PC-3 (cell line): ENCODE measurements around the gene FAR2. TPM values are rescaled to one million over a fixed set of nuclear protein-coding genes. Genes with fewer than 3 reads are reported as not detected.

Experiments
- ATAC-seq: fragments of 200-7000 bp; cut with Tn5 transposase; 2 replicates; pipeline ENCODE4 v1.9.1; 2020; ENCODE audit warnings: mild to moderate bottlenecking, moderate library complexity
- BruUV-seq: library from RNA; stranded (reverse); fragments of 400-500 nt; replicated peaks from 2 replicates; lab custom pipeline; 2021; lab: Mats Ljungman, UMichigan
- CTCF ChIA-PET: fragments of 300-600 bp; sonication (Branson Sonifier 250); formaldehyde crosslinking; loops from one replicate; lab custom pipeline; 2022; ENCODE audit warnings: antibody characterized with exemption; lab: Charles Lee
- POLR2A ChIA-PET: fragments of 300-600 bp; sonication (Branson Sonifier 250); formaldehyde crosslinking; loops from one replicate; lab custom pipeline; 2022; ENCODE audit warnings: antibody characterized with exemption; ENCODE audit not compliant: unreplicated experiment; lab: Charles Lee
- DNase-seq: peaks from one replicate; pipeline ENCODE4 v3.0.0-alpha.2; 2015
- H2AFZ ChIP-seq: fragments of 300-600 bp; sonication (generic); 2 replicates; pipeline ENCODE4 v1.6.0; 2016; ENCODE audit warnings: antibody characterized with exemption, low read length
- H3F3A ChIP-seq: fragments of 300-600 bp; sonication (generic); one replicate; pipeline ENCODE4 v1.6.0; 2017; ENCODE audit warnings: antibody characterized with exemption, low read length, control low read depth, mild to moderate bottlenecking; ENCODE audit not compliant: unreplicated experiment
- H3K27ac ChIP-seq: fragments of 300-600 bp; sonication (generic); 2 replicates; pipeline ENCODE4 v1.5.1; 2016; ENCODE audit warnings: mild to moderate bottlenecking, low read length
- H3K27me3 ChIP-seq: fragments of 300-600 bp; sonication (generic); 2 replicates; pipeline ENCODE4 v1.6.1; 2016; ENCODE audit warnings: low read length, mixed read lengths
- H3K36me3 ChIP-seq: fragments of 300-600 bp; sonication (generic); 2 replicates; pipeline ENCODE4 v1.6.1; 2016; ENCODE audit warnings: low read depth, mixed run types, low read length, mixed read lengths
- H3K4me1 ChIP-seq: fragments of 300-600 bp; sonication (generic); 2 replicates; pipeline ENCODE4 v1.5.1; 2016; ENCODE audit warnings: low read length; ENCODE audit not compliant: insufficient read depth
- H3K4me2 ChIP-seq: fragments of 300-600 bp; sonication (generic); 2 replicates; pipeline ENCODE4 v1.6.0; 2016; ENCODE audit warnings: low read length
- H3K4me3 ChIP-seq: fragments of 300-600 bp; sonication (generic); 2 replicates; pipeline ENCODE4 v1.5.1; 2016; ENCODE audit warnings: mild to moderate bottlenecking, low read length, mixed read lengths
- H3K79me2 ChIP-seq: fragments of 300-600 bp; sonication (generic); 2 replicates; pipeline ENCODE4 v1.6.1; 2017; ENCODE audit warnings: low read length, mixed read lengths
- H3K9ac ChIP-seq: fragments of 300-600 bp; sonication (generic); 2 replicates; pipeline ENCODE4 v1.6.0; 2016; ENCODE audit warnings: mild to moderate bottlenecking, low read length
- H3K9me2 ChIP-seq: fragments of 300-600 bp; sonication (generic); replicated peaks from 2 replicates; pipeline ENCODE4 v1.6.1; 2016; ENCODE audit warnings: mixed run types, low read length, mixed read lengths
- H3K9me3 ChIP-seq: fragments of 300-600 bp; sonication (generic); 2 replicates; pipeline ENCODE4 v1.6.1; 2016; ENCODE audit warnings: low read length, mixed read lengths
- H4K20me1 ChIP-seq: fragments of 300-600 bp; sonication (generic); 2 replicates; pipeline ENCODE4 v1.6.1; 2016; ENCODE audit warnings: low read length, mixed read lengths
- EZH2 ChIP-seq: fragments of 300-600 bp; sonication (generic); IDR thresholded peaks from one replicate; pipeline ENCODE4 v1.6.1; 2017; ENCODE audit warnings: antibody characterized with exemption, mild to moderate bottlenecking, low read length; ENCODE audit not compliant: unreplicated experiment
- EZH2phosphoT487 ChIP-seq: fragments of 300-600 bp; sonication (generic); IDR thresholded peaks from 2 replicates; pipeline ENCODE4 v1.6.1; 2018; ENCODE audit warnings: mild to moderate bottlenecking, antibody characterized with exemption, low read length, borderline replicate concordance
- intact Hi-C: fragments of 100-400 bp; cut with micrococcal nuclease; formaldehyde crosslinking; loops from 2 replicates; pipeline ENCODE4 v1.9.0; 2023
- total RNA-seq: library from RNA; depleted of rRNA; stranded (reverse); fragments of >200 nt; gene quantifications from 2 replicates; pipeline ENCODE4 v1.2.3, GENCODE V29; 2014
- TF ChIP-seq, protein P1 (sequence below): fragments of 300-600 bp; sonication (generic); conservative IDR thresholded peaks from 2 replicates; pipeline ENCODE4 v1.5.1; 2017; ENCODE audit warnings: antibody characterized with exemption, low read depth, mild to moderate bottlenecking, low read length

FAR2 gene
- total RNA-seq, 1 experiment from 2014 or later = 10.2 TPM

DNA sequence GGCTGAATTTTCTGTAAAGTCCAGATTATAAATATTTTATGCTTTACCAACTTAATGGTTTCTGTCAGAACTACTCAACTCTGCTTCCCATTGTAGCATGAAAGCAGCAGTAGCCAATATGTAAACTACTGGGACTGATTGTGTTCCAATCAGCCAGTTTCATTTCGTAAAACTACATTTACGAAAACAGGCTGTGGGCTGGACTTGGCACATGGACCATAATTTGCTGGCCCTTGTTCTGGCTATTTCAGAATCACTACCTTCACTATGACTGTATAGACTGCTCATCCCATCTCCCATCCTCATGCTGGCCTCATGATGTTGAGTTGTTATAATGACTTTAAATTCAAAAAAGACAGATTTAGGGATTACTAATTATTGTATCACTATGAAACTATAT is 38.7 kb downstream of the FAR2 start:
- no peaks in the 10 kb centered on the region for H3K9me2 ChIP-seq
- H3K4me2 ChIP-seq = no peak overlapping the region
- no peaks in the 10 kb centered on the region for H3K4me1 ChIP-seq
- POLR2A ChIA-PET = no interaction called here
- no peaks in the 10 kb centered on the region for H3K79me2 ChIP-seq
- no peak for DNase-seq
- H4K20me1 ChIP-seq = no peaks in the 10 kb centered on the region
- no peak overlapping the region for H3K27ac ChIP-seq
- CTCF ChIA-PET = no interaction called here
- H3K9me3 ChIP-seq = no peaks in the 10 kb centered on the region
- intact Hi-C loops = no loop called here
- no peak overlapping the region for H3K4me3 ChIP-seq
- no peak overlapping the region for H3K9ac ChIP-seq
- no peak overlapping the region for H2AFZ ChIP-seq
- no peaks in the 10 kb centered on the region for H3K36me3 ChIP-seq
- no peak for TF ChIP-seq EZH2
- TF ChIP-seq EZH2phosphoT487 = no peak
- TF ChIP-seq, protein P1, sequence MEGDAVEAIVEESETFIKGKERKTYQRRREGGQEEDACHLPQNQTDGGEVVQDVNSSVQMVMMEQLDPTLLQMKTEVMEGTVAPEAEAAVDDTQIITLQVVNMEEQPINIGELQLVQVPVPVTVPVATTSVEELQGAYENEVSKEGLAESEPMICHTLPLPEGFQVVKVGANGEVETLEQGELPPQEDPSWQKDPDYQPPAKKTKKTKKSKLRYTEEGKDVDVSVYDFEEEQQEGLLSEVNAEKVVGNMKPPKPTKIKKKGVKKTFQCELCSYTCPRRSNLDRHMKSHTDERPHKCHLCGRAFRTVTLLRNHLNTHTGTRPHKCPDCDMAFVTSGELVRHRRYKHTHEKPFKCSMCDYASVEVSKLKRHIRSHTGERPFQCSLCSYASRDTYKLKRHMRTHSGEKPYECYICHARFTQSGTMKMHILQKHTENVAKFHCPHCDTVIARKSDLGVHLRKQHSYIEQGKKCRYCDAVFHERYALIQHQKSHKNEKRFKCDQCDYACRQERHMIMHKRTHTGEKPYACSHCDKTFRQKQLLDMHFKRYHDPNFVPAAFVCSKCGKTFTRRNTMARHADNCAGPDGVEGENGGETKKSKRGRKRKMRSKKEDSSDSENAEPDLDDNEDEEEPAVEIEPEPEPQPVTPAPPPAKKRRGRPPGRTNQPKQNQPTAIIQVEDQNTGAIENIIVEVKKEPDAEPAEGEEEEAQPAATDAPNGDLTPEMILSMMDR = no peak
- no peaks in the 10 kb centered on the region for H3K27me3 ChIP-seq
- H3F3A ChIP-seq = no peaks in the 10 kb centered on the region
- BruUV-seq = no TSS peak
- ATAC-seq = no peak

DNA sequence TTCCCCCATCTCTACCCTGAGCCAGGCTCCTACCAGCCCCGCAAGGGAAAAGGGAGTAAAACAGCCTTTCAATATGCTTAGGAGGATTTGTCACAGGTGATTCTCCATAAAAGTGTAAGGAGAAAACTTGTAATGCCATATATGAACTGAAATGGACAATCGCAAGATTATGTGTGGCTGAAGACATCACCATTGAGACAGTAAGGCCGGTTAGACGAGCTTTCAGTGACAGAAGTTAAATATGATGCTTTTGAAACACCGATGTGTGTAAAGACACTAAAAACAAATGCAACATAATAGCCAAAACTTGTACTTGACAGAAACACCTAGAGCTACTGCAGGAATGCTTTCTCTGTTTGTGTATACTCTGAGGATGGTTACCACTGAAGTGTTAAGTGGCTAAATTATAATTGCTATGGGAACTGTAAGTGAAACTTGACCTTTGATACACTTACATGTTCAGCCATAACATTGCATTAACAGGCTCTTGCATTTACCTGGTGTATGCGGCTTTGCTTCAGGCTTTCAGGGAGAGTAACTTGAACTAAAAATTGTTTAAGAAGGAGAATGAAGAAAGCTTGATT is 42.3 kb downstream of the FAR2 start:
- Histone ChIP-seq H4K20me1 (no peaks in the 10 kb centered on the region), H3K36me3 (no peaks in the 10 kb centered on the region), H3K27ac (no peak overlapping the region), H3K79me2 (no peaks in the 10 kb centered on the region), H3K4me2 (no peak overlapping the region), H3K4me1 (no peaks in the 10 kb centered on the region), H2AFZ (no peak overlapping the region), H3F3A (no peaks in the 10 kb centered on the region), H3K27me3 (no peaks in the 10 kb centered on the region), H3K9me2 (no peaks in the 10 kb centered on the region), H3K9ac (no peak overlapping the region), H3K4me3 (no peak overlapping the region), H3K9me3 (no peaks in the 10 kb centered on the region)
- POLR2A ChIA-PET = no interaction called here
- no peak for TF ChIP-seq EZH2phosphoT487
- TF ChIP-seq, protein P1 = no peak
- TF ChIP-seq EZH2 = no peak
- DNase-seq (no peak), ATAC-seq (no peak)
- intact Hi-C loops = no loop called here
- CTCF ChIA-PET = no interaction called here
- BruUV-seq = no TSS peak

DNA sequence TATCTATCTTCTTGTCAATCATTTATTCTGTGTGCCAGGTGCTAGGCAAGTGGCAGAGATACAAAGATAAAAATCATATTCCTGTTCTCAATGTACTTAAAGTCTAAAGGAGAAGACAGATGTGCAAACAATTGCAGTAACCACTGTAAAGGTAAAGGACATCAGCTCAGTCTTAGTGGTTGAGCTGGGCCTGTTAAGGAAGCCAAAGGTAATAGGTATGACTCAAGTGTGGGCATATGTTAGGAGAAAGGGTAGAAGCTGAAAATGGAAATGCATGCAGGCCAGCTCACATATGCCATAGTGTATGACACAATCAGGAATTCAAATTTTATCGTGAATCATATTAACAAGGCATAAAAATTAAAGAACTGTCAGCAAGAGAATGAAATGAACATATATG is 49.8 kb downstream of the FAR2 start:
- H3K4me2 ChIP-seq = no peak overlapping the region
- peaks cover 7% of the 10 kb centered on the region; the same call in 1 of the 2 replicates for H3K4me1 ChIP-seq
- DNase-seq (peak; percentile 77), ATAC-seq (peak; percentile 93)
- ChIA-PET POLR2A (no interaction called here), CTCF (no interaction called here)
- no peaks in the 10 kb centered on the region for H3F3A ChIP-seq
- no peaks in the 10 kb centered on the region for H3K27me3 ChIP-seq
- no peak overlapping the region for H3K4me3 ChIP-seq
- no peak overlapping the region for H3K27ac ChIP-seq
- H3K9me3 ChIP-seq = no peaks in the 10 kb centered on the region
- no peak overlapping the region for H3K9ac ChIP-seq
- BruUV-seq = no TSS peak
- no peaks in the 10 kb centered on the region for H3K36me3 ChIP-seq
- intact Hi-C loops = no loop called here
- H3K9me2 ChIP-seq = no peaks in the 10 kb centered on the region
- TF ChIP-seq EZH2 (no peak), EZH2phosphoT487 (no peak)
- TF ChIP-seq, protein P1 = no peak
- no peaks in the 10 kb centered on the region for H4K20me1 ChIP-seq
- no peak overlapping the region for H2AFZ ChIP-seq
- no peaks in the 10 kb centered on the region for H3K79me2 ChIP-seq
